Neural cell (in vitro differentiated cells): ENCODE measurements around the gene OTOP3.

Experiments
- POLR2AphosphoS5 ChIP-seq: IDR thresholded peaks from 2 replicates; pipeline ENCODE4 v1.6.1; 2012
- TF ChIP-seq, protein P1 (sequence below): fragments of 450-650 bp; IDR thresholded peaks from 2 replicates; pipeline ENCODE4 v1.5.1; 2014; ENCODE audit warnings: antibody characterized with exemption, mild to moderate bottlenecking, moderate library complexity; ENCODE audit not compliant: poor library complexity, severe bottlenecking

DNA sequence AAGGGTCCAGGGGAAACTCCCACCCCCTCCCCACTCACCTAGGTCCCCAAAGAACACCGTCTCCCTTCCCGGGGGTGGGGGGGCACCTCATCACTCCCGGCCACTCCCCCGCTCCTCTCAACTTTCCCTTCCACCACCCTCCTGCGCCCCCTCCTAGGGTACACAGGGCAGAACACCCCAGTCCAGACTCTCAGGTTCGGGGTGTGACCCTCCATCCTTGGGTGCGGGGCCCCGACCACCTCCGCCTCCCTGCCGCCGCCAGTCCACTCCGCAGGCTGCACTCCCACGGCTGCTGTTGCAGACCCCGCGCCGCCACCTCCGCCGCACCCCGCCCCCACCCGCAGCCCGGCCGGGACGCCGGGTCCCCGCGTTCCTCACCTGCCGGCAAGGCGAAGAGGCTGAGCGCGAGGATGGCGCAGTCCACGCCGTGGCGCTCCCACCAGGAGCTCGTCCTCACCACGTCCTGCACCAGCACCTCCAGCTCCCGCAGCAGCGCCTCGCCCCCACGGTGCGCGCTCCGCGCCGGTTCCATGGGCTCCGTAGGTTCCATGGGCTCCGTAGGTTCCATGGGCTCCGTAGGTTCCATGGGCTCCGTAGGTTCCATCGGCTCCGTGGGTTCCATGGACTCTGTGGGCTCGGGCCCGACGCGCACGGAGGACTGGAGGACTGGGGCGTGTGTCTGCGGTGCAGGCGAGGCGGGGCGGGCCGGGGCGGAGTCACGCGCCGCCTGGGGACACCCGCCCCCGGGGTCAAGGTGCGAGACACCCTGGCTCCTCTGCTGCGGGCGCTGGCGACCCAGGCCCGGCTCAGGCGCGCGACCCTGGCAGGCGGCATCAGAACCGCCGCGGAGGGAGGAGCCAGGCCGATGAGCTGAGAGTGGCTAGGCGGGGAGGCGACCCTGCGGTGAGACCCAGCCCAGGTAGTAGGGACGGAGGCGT, 42.5 kb upstream of the OTOP3 start, which contains the start of gene FADS6:
- TF ChIP-seq, protein P1, sequence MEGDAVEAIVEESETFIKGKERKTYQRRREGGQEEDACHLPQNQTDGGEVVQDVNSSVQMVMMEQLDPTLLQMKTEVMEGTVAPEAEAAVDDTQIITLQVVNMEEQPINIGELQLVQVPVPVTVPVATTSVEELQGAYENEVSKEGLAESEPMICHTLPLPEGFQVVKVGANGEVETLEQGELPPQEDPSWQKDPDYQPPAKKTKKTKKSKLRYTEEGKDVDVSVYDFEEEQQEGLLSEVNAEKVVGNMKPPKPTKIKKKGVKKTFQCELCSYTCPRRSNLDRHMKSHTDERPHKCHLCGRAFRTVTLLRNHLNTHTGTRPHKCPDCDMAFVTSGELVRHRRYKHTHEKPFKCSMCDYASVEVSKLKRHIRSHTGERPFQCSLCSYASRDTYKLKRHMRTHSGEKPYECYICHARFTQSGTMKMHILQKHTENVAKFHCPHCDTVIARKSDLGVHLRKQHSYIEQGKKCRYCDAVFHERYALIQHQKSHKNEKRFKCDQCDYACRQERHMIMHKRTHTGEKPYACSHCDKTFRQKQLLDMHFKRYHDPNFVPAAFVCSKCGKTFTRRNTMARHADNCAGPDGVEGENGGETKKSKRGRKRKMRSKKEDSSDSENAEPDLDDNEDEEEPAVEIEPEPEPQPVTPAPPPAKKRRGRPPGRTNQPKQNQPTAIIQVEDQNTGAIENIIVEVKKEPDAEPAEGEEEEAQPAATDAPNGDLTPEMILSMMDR: no peak
- no peak for TF ChIP-seq POLR2AphosphoS5
